T-helper 2 cell treated with Interferon-gamma antibody and Interleukin-4, amounts not matched to agents 100 ng/mL and 5 ng/mL, for 36 hours (primary cell): ENCODE measurements around the gene AGAP3. TPM values are rescaled to one million over a fixed set of nuclear protein-coding genes. Genes with fewer than 3 reads are reported as not detected.

Source experiments
- intact Hi-C: fragments of 100-400 bp; cut with micrococcal nuclease; formaldehyde crosslinking; loops from one replicate; pipeline ENCODE4 v1.15.1; 2023
- total RNA-seq: library from RNA; stranded (reverse); gene quantifications from 2 replicates; pipeline ENCODE4 v1.2.3, GENCODE V29; 2022

Gene AGAP3
- total RNA-seq, 1 donor from 2014 or later, result 29.3 TPM

DNA sequence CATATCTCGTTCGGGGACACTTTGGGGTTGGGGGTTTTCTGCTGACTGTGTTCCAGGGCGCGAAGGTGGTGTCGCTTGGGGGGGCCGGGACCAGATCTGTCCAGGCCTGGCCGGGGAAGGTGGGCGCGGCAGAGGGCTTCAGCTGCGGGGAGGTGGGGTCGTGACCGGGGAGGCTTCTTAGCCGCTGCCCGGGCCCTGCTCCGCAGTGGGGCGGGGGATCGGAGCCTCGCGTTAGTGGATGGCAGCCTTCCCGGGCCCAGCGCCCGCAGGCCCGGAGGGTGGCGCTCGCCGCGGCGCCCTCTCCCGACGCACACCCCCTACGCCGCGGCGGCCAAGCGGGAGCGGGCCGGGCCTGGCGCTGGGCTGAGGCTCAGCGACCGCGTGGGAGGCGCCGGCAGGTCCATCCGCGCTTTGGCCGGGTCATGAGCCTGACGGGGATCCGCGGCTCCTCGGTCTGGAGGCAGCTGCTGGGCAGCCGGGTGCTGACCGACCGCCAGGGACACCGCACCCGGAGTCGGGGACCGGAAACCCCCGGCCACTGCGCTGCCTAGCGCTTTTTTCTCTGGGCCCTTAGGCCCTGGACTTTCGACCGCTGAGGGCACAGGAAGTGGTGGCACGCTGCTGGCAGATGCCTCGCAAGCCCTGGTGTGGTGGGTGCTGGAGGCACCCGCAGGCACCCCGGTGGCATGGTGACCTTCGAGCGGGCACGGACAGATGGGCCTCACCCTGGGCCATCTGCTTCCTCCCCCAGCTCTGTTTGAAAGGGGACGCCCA, 1.2 kb downstream of the AGAP3 start:
- intact Hi-C loops, result loop anchor here (10.0 kb wide), 1 partner anchor 113 kb away; the partner anchor contains the start of gene KCNH2

DNA sequence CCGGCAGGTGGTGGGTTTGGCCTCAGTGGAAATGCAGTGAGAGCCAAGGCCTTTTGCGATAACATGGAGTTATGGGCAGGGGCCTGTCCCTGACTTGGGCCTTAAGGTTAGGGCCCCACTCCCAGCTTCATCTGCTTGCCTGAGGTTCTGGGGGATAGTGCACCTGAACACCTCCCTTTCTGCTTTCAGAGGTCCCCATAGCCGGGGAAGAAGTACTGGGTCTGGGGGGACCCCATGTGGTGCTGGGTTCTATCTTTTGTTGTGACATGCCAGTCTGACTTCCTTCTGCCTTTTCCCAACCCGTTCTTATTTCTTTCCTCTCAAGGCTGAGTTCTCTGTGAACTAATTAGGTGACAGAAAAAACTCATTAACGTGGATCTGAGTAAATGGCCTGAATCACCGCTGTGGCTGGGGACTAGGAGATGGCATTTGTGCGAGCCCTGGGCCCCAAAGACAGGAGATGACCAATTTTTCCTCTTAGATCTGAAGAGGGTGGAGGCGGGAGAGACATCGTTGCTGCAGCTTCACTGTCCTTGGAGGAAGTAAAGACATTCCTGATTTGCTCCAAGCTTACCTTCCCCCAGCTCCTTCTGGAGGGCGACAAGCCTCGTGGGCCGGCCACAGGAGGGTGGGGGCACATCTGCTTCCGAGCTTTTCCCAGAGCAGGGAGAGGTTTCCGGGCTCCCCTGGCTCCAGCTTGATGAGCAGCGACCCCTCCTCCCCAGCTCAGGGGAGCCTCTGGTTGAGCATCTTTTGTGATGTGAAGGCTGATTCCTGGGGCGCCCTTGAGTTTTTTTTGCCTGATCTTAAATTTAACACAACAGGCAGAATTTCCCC, 2.0 kb downstream of the AGAP3 start:
- intact Hi-C loops, result loop anchor here (10.0 kb wide), 1 partner anchor 113 kb away; the partner anchor contains the start of gene KCNH2

DNA sequence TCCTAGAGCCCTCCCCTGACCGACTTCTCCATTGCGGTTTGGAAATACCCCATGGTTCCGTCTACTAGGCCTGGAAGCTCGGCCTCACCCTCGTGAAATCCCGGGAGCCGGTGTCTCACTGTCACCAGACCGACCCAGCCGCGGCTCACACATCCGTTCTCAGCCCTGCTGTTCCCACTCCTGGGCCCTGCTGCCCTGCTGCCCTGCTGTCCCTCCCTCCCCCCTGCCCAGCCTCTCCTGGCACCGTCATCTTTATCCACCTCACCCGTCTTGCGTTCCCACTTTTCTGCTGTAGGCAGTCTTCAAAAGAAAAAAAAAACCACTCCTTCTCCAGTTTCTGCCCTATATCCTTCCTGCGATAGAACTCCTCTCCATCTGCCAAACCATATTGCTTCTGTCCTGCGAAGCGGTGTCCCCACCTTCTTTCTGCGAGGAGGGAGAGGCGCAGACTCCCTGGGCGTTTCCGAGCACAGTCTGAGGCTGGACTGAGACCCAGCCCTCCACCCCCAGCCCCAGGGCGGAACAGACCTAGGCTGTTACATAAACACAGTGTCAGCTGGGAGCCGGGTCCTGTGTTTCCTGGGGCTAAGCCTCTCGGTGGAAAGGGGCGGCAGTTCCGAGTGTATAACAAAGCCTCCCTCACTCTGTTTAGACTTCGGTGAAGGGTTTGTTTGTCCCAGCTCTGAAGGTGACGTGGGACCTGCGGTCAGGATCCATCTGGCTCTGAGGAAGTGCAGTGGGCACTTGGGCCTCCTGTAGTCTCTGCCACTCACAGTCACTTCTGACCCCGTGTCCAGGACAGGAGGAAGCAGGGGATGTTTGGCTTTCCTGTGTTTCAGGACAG, 2.8 kb downstream of the AGAP3 start:
- intact Hi-C loops, result loop anchor here (10.0 kb wide), 1 partner anchor 114 kb away; the partner anchor contains the start of gene KCNH2

DNA sequence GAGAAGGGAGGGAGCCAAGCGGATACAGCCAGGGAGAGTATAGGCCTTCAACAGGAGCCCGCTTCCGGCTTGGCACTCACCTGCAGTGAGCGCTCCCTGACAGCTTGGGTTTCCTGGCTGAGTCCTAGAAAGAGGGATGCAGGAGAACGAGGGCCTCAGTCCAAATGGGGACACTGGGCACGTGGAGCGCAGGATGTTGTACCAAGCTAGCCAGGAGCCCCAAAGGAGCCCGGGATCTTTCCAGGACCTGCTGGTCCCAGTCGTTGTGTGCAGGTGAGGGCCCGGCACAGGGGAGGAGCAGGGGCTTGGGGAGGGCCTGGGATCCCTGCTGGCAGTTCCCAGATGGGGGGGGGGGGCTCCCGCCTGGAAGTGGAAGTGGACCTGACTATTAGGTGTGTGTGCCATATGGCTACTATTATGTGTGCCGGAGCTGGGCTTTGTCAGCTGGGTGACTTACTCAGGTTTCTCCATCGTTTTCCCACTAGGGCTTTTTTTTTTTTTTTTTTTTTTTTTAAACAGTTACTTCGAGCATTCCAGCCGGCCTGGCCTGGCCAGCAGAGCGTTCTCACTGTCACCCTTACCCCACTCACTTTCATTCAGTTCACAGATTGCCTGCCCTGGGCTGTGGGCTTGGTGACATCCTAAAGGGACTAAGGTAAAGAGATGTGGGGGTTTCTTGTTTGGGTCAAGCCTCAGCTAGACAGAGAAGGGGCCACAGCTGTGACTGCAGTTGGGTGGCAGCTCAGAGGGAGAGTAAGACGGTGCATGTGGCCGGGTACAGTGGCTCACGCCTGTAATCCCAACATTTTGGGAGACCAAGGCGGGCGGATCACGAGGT, 3.8 kb downstream of the AGAP3 start:
- intact Hi-C loops, result loop anchor here (2.0 to 10.0 kb wide), 2 partner anchors 21 to 115 kb away; partner anchors contain the start of gene KCNH2

DNA sequence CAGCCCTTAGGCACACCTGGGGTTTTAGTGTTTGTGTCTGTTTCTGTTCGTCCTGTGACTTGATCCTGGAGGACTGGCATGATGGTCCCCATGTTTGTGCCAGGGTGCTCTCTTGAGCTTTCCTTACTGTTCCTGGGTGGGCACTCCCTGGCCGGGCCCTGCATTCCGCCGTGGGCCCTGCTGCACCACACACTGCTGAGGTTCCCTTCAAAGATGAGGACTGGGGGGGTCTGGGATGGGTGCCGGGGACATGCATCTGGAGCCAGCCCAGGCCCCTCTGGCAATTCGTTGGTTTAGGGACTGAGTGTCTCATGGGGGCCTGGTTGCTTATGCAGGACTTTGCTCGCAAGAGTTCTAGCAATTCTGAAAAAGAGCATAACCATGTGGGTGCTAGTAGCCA, 4.7 kb downstream of the AGAP3 start:
- intact Hi-C loops, result loop anchor here (2.0 kb wide), 1 partner anchor 20 kb away; no protein-coding TSS in a partner anchor

DNA sequence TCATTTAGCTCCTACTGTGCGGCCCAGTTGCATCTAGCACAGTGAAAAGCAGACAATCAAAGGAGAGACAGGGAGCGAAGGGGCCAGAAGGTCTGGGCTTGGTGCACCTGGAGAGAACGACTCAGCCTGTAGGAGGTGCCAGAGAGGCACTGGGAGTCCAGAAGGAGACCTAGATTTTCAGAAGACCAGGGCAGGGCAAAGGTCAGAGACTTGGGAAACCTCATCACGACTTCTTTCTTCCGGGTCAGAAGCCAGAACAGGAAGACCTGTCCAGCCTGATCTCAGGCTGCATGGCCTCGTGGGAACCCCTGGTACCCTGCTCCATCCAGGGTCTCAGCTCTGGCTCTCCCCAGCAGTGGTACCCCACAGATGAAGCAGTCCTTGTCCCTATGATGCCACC, 5.2 kb downstream of the AGAP3 start:
- intact Hi-C loops, result loop anchor here (2.0 kb wide), 1 partner anchor 19 kb away; no protein-coding TSS in a partner anchor

DNA sequence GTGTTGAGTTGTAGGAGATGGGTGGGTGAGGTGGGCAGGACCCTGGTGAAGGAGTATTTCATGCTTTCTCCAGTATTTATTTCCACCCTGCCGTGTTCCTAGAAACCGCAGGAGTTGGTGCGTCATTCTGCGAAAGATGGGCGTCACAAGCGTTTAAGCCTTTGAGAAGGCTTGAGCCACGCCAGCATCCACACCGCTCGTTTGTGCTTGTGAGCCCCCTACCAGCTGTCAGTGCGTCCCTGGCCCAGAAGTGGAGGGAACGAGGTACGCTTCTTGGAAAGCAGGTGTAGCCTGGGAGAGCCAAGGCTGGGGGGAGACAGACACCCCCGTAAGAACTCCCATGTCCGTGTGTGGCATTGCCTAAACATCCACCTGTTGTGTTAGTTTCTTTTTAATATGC, 5.7 kb downstream of the AGAP3 start:
- intact Hi-C loops, result loop anchor here (2.0 kb wide), 1 partner anchor 19 kb away; no protein-coding TSS in a partner anchor

DNA sequence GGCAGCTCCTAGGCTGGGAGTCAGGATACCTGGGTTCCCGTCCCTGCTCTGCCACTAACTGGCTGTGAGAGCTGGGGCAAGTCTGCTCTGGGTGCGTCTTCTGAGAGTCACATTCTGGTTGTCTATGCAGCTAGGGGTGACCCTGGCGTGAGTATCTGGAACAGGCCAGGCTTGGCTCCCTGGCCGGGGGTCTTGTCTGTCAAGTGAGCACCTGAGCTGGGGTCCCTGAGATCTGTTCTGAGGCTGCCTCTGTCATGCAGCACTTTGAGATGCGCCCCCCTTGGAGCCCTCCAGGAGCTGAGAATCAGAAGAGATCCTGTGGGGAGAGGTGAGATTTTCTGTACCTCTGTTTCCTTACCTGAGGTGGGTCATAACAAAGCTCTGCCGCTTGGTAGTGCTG, 7.5 kb downstream of the AGAP3 start:
- intact Hi-C loops, result no loop called here

DNA sequence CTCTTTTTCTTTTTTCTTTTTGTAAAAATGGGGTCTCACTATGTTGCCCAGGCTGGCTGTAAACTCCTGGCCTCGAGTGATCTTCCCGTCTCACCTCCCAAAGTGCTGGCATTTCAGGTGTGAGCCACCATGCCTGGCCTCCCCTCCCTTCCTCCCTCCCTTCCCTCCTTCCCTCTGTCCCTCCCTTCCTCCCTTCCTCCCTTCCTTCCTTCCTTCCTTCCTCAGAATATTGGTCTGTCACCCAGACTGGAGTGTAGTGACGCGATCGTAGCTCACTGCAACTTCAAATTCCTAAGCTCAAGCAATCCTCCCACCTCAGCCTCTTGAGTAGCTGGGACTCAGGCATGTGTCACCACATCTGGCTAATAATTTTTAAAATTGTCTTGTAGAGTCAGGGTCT, 8.4 kb downstream of the AGAP3 start:
- intact Hi-C loops, result no loop called here

DNA sequence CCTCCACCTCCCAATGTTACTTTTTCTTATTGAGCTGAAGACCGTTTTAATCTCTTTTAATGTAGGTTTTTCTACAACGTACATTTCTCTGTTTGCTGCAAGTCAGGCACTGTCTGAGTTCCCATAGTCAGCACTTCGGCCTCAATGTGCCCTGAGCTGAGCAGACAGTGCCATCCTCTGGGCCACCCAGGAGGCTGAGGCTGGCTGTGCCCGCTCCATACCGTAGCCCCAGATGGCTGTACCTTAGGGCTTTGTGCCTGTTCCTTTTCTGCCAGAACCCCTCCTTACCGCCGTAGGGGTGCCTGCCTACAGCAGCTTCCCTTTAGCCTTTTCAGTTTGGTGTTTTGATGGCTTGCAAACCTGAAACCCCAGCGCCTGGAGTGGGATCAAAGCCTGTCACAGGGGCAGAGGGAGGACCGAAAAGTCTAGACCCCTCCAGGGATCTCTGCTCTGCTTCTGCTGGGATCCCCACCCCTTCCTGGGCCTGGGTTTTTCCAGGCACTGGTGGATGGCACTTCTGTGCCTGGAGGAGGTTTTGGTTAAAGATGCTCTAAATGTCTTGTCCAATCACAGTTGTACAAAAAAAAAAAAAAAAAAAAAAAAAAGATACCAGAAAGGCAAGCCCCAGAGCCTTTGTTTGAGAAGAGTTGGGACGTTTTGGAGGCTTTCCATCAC, 9.0 kb downstream of the AGAP3 start:
- intact Hi-C loops, result no loop called here

DNA sequence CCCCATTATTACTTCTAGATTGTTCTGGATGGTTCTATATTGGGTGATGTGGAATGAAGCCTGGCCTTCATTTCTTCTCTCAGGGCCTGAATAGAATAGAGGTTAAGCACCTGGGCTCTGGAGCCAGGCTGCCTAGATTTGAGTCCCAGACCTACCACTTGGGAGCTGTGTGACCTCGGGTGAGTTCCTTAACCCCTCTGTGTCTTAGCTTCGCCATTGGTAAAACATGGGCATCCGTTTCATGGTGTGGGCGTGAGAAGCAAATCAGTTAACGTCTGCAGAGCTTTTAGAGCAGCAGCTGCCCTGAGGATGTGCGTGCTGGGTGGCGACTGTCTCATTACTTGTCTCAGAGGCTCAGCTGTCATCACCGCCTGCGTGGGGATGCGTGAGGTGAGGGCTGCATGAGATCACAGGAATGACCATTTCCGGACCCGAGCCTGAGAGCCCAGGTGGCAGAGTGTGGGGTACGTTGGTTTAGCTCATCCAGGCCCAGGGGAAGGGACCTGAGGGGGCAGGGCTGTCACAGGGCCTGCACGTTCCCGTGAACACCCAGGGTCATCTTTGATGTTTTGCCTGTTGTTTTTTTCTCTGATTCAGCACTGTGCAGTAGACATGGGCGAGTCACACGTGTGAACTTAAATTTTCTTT, 9.7 kb downstream of the AGAP3 start:
- intact Hi-C loops, result no loop called here

DNA sequence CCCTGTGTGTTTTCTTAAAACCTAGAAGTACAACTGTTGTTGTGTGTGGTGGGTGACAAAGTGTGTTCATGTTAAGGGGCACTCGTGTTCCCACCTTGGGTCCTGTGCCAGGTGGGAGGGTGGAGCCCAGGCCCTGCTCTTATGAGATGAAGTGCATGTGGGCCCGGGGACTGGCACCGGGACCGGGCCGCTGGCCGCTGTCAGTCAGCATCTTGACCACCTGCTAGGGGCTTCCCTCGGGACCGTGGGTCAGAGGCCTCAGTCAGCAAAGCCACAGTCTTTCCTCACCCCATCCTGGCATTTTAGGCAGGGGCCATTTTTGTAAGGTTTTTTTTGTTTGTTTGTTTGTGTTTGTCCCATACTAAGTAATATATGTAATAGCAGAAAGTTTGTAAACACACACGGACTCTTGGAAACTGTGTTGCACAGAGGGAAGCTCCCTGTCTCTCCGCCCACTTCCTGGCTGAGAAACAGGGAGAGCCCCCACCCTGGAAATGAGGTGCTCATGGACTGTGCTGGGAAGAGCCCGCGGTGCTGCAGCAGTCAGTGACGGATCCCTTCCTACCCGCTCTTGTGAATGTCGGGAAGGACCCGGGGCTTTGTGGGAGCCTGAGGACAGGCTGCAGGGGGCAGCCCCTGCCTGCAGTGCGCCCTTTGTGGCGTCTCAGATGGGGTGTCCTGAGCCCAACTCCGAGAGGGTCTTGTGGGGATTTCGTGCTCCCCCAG, 13.4 kb downstream of the AGAP3 start:
- intact Hi-C loops, result no loop called here

DNA sequence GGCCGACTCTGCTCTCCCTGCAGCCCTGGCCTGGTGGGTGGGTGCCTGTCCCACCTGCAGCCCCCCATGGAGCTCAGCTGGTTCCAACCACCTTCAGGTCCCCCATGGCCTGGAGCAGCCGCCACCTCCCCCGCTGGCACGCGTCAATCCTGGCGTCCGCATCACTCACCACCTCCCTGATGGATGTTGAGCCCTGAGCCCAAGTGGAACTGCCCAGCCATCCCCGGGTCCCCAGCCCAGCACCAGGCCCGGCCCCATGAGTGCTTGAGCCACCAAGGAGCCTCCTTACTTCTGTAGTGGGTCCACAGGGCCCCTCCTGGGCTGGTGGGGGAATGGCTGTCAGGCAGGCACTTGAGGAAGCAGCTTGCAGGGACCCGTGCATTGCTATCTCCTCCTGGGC, 14.6 kb downstream of the AGAP3 start:
- intact Hi-C loops, result no loop called here

DNA sequence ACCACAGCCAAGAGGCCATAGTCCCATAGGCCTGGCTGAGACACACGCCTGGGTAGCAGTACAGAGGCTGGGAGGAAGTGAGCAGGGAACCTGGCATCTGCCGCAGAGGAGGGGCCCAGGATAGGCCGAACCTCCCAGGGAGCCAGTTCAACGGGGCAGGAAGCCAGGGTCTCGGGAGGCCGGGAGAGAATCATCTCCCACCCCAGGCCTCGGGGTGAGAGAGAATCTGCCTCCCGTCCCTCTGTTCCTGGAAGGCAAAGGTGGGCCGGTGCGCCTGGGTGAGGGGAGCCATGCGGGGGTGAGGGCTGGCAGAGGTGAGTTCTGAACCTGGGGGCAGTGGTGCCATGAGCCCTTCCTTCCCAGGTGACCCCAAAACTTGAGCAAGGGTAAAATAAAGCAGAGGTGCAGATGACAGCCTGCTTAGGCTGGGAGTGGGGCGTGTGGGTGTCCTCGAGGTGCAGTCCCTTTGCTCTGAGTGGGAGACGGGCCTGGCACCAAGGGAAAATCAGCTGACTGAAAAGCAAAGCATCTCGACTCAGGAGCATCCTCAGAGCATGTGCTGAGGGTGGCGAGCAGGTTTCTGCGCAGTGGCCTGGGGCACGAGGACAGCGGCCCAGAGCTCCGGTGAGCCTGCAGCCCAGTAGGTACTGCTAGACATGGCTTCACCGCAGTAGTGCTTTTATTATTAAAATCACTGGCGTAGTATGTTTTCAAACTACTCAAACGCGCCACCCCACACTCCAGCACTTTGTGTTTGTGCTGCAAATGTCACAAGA, 15.5 kb downstream of the AGAP3 start:
- intact Hi-C loops, result no loop called here

DNA sequence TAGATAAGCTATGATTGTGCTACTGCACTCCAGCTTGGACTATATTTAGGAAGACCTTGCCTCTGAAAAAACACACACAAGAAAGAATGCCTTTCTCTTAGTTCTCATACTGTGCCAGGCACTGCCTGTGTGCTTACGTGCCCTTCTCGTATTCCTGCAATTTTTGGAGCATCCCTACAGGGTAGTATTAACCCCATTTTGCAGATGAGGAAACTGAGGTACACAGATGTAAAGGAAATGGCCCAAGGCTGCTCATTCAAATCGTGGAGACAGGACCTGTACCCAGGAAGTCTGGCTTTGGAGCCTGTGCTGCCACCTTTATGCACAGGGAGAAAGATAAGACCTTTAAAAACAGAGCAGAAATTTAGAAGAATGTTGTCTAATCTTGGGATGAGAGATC, 16.7 kb downstream of the AGAP3 start:
- intact Hi-C loops, result no loop called here

DNA sequence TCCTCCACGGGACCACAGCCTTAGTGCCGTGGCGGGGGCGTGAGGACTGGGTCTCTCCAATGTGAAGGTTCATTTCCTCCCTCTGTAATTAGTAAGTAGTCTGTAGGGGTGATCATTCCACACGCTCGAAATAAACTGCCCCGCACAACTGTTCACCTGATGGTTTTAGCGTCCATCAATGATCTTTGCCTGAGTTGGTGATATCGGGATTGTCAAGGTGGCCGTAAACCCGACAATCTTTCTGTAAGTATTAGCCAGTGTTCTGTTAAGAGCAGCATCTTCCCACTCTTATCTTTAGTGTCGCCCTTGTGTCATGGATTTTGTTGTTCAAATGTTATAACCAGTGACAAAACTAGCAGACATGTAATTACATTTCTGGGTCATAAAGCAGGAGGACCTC, 17.7 kb downstream of the AGAP3 start:
- intact Hi-C loops, result no loop called here

DNA sequence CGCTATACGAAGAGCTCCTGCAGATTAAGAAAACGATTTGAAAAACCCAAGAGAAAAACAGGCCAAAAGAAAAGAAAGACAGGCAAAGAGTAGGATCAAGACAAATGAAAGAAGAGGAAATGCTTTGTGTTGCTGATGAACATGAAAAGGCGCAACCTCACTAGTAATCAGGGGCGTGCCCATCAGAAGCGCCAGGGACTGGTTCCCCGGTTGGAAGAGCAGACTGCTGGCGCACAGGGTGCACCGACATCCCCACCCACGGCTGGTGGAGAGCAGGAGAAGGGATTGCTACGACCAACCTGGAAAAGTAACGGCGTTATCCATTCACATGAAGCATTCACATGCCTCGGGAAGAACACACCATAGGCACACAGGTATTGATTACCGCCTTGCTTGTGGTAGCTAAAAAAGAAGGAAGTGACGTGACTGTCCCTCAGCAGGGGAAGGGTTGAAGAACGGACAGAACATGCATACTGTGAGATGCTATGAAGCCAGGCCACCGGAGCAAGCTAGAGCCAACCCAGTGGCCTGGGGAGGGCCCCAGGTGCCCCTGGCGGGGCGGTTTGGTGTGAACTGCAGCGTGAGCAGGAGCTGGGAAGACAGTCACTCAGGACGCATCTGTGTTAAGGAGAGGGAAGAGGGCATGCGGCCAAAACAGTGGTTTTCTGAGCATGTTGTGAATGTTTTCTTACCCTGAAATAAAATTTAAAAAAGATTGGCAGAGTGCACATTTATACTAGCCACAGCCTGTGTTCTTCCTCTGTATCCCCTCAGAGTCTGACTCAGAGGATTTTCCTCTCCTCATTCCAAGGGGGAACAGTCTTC, 18.3 kb downstream of the AGAP3 start:
- intact Hi-C loops, result no loop called here
